GM18508 (cell line): ENCODE data around the gene MED25.
A peak's percentile ranks its signal among the peaks of the same experiment; 100 is the strongest.

Source experiments
- ATAC-seq: cut with Tn5 transposase; IDR thresholded peaks from one replicate; pipeline ENCODE4 v1.9.1; 2021; ENCODE audit warnings: moderate number of reproducible peaks; ENCODE audit not compliant: insufficient read depth, unreplicated experiment

MED25 gene

DNA sequence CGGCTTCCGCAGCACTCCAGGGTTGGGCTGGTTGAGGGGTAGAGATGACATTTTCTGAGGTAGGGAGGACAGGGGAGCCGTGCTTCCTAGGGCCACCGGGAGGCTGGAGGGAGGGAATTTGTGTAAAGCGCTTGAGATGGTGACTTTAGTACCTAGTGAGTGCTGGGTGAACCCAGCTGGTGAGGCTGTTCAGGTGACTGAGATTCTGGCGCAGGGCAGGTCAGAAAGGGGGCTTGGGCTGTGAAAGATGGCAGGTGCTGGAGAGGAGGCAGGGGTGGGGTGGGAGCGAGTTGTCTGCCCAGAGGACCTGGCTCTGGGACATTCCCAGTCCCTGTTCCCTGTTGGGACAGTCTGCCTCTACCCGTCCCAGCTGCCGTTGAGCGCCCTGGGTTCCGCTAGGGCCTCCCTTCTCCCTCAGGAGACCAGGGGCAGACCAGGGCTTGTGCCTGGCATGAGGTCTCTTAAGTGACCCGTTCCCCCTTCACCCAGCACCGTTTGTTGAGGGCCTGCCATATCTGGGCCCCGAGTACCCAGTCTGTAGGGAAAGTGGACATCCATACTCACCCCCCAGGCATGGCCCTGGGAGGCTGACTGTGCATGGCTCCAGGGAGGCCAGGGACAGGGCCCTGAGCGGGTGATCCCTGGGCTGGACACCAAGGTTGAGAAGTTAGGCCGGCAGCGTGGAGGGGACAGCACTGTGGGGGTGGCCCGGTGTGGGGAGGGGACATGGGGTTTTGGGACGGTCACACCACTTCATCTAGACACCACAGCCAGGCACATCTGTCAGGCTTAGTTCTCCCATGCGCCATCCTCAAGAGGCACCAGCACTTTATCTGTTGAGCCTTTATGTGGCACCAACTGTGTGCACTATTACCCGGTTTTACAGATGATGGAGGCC lies 37.8 kb downstream of the MED25 start:
- no peak for ATAC-seq

DNA sequence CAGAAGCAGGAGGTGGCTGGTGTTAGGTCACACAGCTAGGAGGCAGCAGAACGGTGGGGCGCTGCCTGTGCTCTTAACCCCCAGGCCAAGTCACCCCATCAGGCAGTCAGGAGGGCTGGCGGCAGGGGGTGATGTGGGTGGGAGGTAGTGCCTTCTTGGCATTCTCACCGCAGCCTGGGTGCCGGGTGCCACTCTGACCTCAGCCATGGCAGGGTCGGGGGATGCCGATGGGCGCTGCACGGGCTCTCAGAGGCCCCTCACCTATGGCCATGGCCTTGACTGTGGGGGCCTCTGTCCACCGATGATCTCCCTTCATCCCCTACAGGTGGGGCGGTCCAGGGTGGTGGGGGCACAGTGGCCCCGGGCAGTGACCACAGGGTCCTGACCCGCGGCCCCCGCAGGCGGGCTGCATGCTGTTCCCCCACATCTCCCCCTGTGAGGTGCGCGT lies 38.5 kb downstream of the MED25 start:
- ATAC-seq, result no peak

DNA sequence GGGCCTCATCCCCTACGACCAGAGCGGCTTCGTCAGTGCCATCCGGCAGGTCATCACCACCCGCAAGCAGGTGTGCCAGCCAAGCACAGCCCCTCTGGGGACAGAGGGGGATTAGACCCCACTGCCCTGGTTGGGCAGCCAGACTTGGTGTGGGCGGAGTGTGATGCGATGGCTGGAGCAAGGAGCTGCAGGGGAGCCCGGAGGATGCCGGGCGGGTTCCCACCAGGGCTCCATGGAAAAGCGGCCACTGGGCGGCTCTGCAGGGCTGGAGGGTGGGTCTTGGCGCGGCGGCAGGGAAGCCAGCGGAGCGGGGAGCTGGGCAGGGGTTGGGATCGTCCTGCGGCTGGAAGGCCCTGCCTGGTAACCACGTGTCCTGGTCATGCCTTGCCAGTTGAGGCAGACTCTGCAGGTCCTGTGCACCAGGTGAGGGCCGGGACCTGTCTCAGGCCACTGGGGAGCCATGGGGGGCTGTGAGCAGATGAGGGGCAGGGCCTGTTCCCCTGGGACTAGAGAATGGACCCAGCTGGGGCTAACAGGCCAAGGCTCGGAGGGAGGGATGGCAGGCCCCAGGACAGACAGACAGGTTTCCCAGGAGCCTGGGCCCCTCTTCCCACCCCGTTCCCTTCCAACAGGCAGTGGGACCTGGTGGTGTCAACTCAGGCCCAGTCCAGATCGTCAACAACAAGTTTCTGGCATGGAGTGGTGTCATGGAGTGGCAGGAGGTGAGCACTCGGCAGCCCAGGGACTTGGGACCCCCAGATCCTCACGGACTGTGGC lies 39.2 kb downstream of the MED25 start:
- ATAC-seq, result no peak

DNA sequence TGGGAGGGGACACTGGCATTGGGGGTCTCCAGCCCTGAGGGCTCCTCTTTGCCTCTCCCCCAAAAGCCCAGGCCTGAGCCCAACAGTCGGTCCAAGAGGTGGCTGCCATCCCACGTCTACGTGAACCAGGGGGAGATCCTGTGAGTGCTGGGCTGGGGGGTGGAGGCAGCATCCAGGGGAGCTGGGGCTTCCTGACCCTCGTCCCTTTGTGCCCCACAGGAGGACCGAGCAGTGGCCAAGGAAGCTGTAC lies 39.7 kb downstream of the MED25 start:
- no peak for ATAC-seq

DNA sequence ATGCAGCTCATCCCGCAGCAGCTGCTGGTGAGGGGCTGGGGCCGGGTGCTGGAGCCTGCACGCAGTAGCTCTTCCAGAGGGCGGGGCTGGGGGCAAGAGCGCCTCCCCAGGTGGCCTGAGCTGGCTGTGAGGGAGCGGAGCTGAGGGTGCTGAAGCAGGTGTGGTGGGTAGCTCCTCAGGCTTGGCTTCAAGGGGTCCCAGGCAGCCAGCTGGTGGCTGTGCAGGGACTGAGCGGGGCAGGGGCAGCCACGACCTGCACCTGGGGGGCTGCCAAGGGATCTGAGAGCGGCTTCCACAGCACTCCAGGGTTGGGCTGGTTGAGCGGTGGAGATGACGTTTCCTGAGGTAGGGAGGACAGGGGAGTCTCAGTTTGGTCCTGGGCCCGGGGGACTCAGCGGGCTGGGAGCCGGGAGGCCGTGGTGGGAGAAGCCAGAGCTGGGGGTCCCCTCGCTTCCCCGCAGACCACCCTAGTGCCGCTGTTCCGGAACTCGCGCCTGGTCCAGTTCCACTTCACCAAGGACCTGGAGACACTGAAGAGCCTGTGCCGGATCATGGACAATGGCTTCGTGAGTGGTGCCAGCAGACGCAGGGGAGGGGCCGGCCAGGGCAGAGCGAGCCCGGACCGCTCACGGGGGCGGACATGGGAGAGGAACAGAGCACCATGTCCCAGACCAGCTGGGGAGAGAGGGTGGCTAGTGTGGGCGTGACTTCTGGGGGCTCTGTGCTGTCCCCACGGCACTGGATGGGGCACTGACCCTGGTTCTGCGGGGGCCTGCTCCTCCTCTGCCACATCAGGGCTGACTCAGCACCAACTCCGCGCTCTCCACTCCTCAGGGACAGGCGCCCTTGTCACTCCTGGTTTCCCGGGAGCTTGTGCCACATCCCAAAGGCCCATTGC lies 40.2 kb downstream of the MED25 start:
- ATAC-seq, result no peak

- no peak for ATAC-seq
Measured at GRCh38 chr19:49859682-49860335, 41.7 kb downstream of the MED25 start.

DNA sequence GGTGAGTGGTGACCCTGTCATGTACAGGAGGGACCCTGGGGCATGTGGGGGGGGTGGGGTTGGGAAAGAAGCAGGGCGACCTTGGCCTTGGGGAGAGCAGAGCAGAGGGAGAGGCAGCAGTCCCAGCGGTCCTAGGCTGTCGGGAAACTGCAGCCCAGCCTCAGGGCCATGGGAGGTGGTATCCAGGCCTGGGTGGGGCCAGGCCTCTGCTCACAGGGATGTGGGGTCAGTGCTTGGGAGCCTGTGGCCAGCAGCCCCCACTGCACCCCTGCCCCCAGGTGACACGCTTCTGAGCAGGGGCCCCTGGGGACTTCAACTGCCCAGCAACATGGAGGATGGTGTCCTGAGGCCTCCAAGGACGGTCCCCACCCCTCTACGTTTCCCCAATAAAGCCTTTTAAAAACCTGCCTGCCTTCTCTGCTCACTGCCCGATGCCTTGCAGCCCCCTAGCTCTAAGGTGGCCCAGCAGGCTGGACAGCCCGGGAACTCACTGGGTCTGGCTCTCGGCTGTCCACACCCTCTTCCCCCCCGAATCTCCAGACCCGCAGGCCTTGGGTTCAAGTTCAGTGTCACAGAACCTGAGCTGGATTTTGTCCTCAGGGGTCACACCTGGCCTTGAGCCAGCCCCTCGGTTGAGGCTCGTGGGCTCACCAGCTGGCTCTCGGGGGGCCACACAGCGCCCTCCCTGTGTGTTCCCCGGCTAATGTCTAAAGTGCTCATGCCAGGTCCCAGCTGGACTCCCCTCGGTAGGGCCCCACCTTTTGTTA lies 42.4 kb downstream of the MED25 start:
- ATAC-seq, result no peak

DNA sequence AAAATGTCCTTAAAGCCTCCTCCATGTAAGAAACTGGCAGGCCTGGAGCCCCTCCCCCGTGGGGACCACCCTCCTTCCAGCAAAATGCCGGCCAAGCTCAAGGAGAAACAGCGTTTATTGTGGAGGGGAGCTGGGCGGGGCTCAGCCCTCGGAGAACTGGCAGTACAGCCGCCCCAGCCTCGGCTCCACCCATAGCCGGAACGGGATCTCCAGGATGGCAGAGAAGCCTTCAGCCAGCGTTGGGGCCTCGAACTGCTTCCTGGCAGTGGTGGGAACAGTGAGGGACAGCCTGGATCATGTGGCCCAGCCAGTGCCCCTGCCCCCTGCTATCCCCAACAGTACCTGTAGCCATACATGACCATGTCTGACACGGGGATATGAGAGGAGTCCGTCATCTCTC lies 43.0 kb downstream of the MED25 start:
- no peak for ATAC-seq

DNA sequence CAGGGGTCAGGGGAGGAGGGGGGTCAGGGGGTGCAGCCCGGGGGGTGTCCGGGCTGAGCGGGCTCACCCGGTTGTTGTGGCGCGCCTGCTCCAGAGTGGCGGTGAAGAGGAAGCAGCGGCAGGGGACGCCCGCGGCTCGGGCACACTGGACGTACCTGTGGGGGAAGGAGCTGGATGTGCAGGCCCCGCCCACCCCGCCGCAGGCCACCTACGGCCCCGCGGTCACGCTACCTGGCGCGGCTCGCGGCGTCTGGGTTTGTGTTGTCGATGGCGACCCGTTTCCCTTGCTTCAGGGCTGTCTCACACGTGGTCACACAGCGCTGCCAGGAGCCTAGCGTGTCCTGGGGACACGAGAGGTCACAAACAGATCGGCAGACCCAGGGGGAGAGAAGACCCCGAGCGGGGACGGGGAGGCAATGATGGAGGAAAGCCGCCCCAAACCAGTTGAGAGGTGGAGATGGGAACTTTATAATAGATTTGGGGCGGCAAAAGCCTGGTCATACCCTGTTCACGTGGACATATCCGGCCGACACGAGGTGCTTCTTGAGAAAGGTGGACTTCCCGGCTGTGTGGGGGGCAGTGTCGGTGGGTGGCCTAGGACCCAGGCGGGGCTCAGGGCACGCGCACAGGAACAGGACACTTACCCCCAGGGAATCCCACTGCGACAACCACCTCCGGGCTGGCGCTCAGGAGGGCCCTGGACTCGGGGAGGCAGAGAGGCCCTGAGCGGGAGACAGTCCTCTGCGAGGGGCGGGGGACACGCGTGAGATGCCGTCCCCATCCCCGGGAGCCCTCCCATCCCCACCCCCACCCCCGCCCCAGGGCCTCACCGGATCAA lies 43.7 kb downstream of the MED25 start:
- no peak for ATAC-seq

GRCh38 chr19:49862391-49863253 lies 44.5 kb downstream of the MED25 start:
- ATAC-seq, result no peak

- no peak for ATAC-seq
Measured at GRCh38 chr19:49863254-49863934, 45.3 kb downstream of the MED25 start.

GRCh38 chr19:49863935-49864320 lies 45.8 kb downstream of the MED25 start:
- no peak for ATAC-seq

- no peak for ATAC-seq
Measured at GRCh38 chr19:49864890-49865289, 46.8 kb downstream of the MED25 start.

DNA sequence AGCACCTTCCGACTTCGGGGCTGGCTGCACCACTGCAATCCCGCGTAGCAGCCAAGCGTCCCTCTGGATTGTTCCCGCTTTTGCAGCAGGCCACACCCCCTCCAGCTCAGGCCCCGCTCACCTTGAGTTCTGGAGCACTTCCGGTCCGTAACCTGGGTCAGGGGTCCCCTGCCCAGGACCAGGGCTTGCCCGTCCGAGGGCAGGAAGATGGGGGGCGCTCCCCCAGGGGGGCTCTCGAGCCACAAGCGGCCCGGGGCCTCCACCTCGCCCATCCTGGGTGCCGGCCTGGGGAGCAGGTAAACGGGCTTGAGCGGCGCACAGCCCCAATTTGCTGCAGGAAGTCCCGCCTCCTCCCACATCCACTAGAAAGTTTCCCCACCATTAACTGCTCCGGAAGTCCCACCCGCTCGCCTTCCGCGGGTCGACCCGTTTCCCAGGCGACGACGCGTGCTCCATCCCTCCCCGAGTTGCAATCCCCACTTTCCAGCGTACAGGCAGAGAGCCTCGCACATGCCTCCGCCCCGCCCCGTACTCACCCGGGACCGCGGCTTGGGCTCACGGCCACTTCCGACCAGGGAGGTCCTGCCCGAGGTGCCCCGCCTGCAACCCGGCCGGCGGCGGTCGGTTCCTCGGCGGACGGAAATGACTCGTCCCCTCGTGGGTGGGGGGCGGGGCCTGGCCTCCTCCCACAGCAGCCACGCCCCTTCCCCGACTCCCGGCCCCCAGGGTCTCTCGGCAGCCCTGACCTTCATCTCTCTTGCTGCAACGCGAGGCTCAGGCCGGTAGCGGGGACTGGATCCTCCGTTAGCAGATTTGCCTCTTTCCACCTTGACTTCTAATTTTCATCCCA lies 49.1 kb downstream of the MED25 start, which contains the start of gene PNKP:
Gene PNKP, minus strand, starts transcription at position 644 of the 850 bp plus-strand sequence. Its CDS starts 372 bp downstream, at position 272.
- no peak for ATAC-seq

GRCh38 chr19:49869009-49869483 lies 51.0 kb downstream of the MED25 start:
- ATAC-seq, result peak; percentile 4
